ENCODE data around the gene FGR. TPM values are rescaled to one million over a fixed set of nuclear protein-coding genes. Genes with fewer than 3 reads are reported as not detected.

The FGR gene
- total RNA-seq, 1 donor from 2014 or later: not detected

- H3K4me3 Mint-ChIP-seq: no peak overlapping the region
- Histone ChIP-seq H4K20me1 (ENCODE audit: low read depth) (peaks cover 100% of the 10 kb centered on the region), H3K9ac (no peak overlapping the region), H3K27ac (peak overlapping the region; percentile 40), H3K4me2 (no peak overlapping the region), H3K4me3 (no peak overlapping the region), H3F3A (ENCODE audit: low read depth) (peaks cover 34% of the 10 kb centered on the region), H2AFZ (replicated peaks) (no peak overlapping the region), H3K79me2 (ENCODE audit: low read depth) (peaks cover 100% of the 10 kb centered on the region), H3K36me3 (no peaks in the 10 kb centered on the region), H3K27me3 (no peaks in the 10 kb centered on the region), H3K9me3 (ENCODE audit: low read depth) (no peaks in the 10 kb centered on the region), H3K4me1 (peaks cover 96% of the 10 kb centered on the region)
- H3K9me3 Mint-ChIP-seq: no peaks in the 10 kb centered on the region
- no peaks in the 10 kb centered on the region for H3K36me3 Mint-ChIP-seq
- DNase-seq (ENCODE audit: low spot score): no peak
- H3K27ac Mint-ChIP-seq: no peak overlapping the region
- peaks cover 16% of the 10 kb centered on the region for H3K4me1 Mint-ChIP-seq
- no peaks in the 10 kb centered on the region for H3K27me3 Mint-ChIP-seq (ENCODE audit: insufficient read depth, low read depth)
- TF ChIP-seq EZH2phosphoT487 (IDR thresholded peaks at IDR 0.05) (no peak), CTCF (IDR thresholded peaks at IDR 0.05) (no peak), EZH2 (IDR thresholded peaks at IDR 0.05) (no peak)
These were observed 39.4 kb downstream of the FGR start for GRCh38 chr1:27595597-27595996.

GRCh38 chr1:27594564-27595510, 40.1 kb downstream of the FGR start:
- Mint-ChIP-seq H3K9me3 (no peaks in the 10 kb centered on the region), H3K27me3 (ENCODE audit: insufficient read depth, low read depth) (no peaks in the 10 kb centered on the region)

DNA sequence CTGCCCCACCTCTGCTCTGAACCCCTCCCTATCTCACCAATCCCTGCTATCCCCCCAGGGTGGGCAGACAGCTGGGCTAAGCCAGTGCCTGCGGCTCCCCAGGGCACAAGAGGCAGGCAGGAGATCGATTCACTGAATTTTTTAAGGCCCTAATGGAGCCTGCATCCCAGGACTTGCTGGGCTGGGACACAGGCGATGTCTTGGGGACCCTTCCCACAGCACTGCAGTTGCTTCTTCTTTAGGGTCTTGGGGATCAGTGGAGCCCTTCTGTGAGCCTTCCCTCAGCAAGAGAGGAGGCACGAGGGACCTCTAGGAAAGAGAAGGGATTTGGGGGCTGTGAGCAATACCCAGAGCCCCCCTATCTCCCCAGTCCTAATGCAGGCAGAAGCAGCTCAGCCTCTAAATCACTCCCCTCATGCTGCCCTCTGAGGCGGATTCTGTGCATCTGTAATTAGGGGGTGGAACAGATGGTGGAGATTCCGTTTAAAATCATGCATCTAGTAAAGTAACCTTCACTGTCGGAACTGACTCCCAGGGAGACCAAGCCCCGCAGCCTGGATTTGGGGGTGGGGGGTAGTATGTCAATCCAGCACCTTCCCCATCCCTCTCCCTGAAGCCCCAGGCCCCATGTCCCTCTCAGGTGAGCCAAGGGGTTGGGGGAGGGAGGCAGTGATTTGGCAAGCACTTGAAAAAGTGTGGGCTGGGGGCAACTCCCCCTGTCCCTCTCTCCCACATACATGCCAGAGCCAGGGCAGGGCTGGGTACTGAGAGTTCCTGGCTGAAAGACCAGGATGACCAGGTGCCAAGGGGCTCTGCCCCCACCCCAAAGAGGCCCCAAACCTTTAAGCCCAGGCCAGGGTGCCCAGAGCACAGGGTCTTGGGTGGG, 41.1 kb downstream of the FGR start:
- peaks cover 89% of the 10 kb centered on the region for H3K4me1 ChIP-seq
- H3F3A ChIP-seq (ENCODE audit: low read depth): peaks cover 24% of the 10 kb centered on the region
- H3K9ac ChIP-seq: peak overlapping the region; percentile 7
- Mint-ChIP-seq H3K9me3 (no peaks in the 10 kb centered on the region), H3K4me1 (peaks cover 18% of the 10 kb centered on the region), H3K27me3 (ENCODE audit: insufficient read depth, low read depth) (no peaks in the 10 kb centered on the region), H3K36me3 (no peaks in the 10 kb centered on the region), H3K4me3 (peak overlapping the region; percentile 80), H3K27ac (peak overlapping the region; percentile 48)
- no peaks in the 10 kb centered on the region for H3K27me3 ChIP-seq
- H3K9me3 ChIP-seq (ENCODE audit: low read depth): no peaks in the 10 kb centered on the region
- H4K20me1 ChIP-seq (ENCODE audit: low read depth): peaks cover 100% of the 10 kb centered on the region
- H3K4me3 ChIP-seq: peak overlapping the region; percentile 40
- peak; percentile 44 for DNase-seq (ENCODE audit: low spot score)
- H3K27ac ChIP-seq: peak overlapping the region; percentile 96
- peak overlapping the region; percentile 80 for H3K4me2 ChIP-seq
- H3K36me3 ChIP-seq: no peaks in the 10 kb centered on the region
- H2AFZ ChIP-seq (replicated peaks): no peak overlapping the region
- TF ChIP-seq EZH2phosphoT487 (IDR thresholded peaks at IDR 0.05): no peak
- no peak for TF ChIP-seq EZH2 (IDR thresholded peaks at IDR 0.05)
- no peak for TF ChIP-seq CTCF (IDR thresholded peaks at IDR 0.05)
- H3K79me2 ChIP-seq (ENCODE audit: low read depth): peaks cover 100% of the 10 kb centered on the region

More at GRCh38 chr1:27594564-27595510, 40.1 kb downstream of the FGR start:
- Histone ChIP-seq H2AFZ (replicated peaks) (no peak overlapping the region), H3K9me3 (ENCODE audit: low read depth) (no peaks in the 10 kb centered on the region), H3K79me2 (ENCODE audit: low read depth) (peaks cover 100% of the 10 kb centered on the region), H3K9ac (no peak overlapping the region), H3K4me3 (peak overlapping the region; percentile 40), H3K4me2 (peak overlapping the region; percentile 80), H4K20me1 (ENCODE audit: low read depth) (peaks cover 100% of the 10 kb centered on the region), H3K36me3 (no peaks in the 10 kb centered on the region), H3K4me1 (peaks cover 97% of the 10 kb centered on the region), H3K27me3 (no peaks in the 10 kb centered on the region), H3K27ac (peak overlapping the region; percentile 96), H3F3A (ENCODE audit: low read depth) (peaks cover 27% of the 10 kb centered on the region)
- Mint-ChIP-seq H3K36me3 (no peaks in the 10 kb centered on the region), H3K4me3 (no peak overlapping the region), H3K27ac (no peak overlapping the region), H3K4me1 (peaks cover 18% of the 10 kb centered on the region)
- TF ChIP-seq CTCF (IDR thresholded peaks at IDR 0.05): no peak
- no peak for TF ChIP-seq EZH2 (IDR thresholded peaks at IDR 0.05)
- peak; percentile 46 for DNase-seq (ENCODE audit: low spot score)
